ENCODE measurements around the gene BTBD9. TPM values are rescaled to one million over a fixed set of nuclear protein-coding genes. Genes with fewer than 3 reads are reported as not detected.

Gene BTBD9
- total RNA-seq, 1 experiment from 2014 or later, result 8.9 TPM

- no peak for TF ChIP-seq CTCF (conservative IDR thresholded peaks at IDR 0.05)
- no peak overlapping the region for H3K27ac Mint-ChIP-seq
- no peak overlapping the region for H4K8ac ChIP-seq (replicated peaks; ENCODE audit: insufficient read length, low read depth, low read length)
These were observed 10.6 kb upstream of the BTBD9 start for GRCh38 chr6:38650207-38650752.

More at GRCh38 chr6:38650207-38650752, 10.6 kb upstream of the BTBD9 start:
- Histone ChIP-seq H3K27ac (ENCODE audit: insufficient read length, low read depth, low read length) (no peak overlapping the region), H3K9me3 (ENCODE audit: control insufficient read depth, low read depth, low read length) (no peaks in the 10 kb centered on the region), H4K5ac (ENCODE audit: insufficient read length, low read depth, low read length) (no peak overlapping the region), H3K79me2 (ENCODE audit: insufficient read depth, low read length) (no peaks in the 10 kb centered on the region), H3K4me1 (ENCODE audit: insufficient read depth, low read length) (no peaks in the 10 kb centered on the region), H4K20me1 (ENCODE audit: control insufficient read depth, insufficient read depth, insufficient read length) (no peaks in the 10 kb centered on the region), H3K23ac (ENCODE audit: insufficient read length, low read depth, low read length) (no peak overlapping the region), H4K91ac (ENCODE audit: insufficient read length, low read depth, low read length) (no peak overlapping the region), H3K23me2 (ENCODE audit: insufficient read length, low read depth, low read length, poor library complexity, severe bottlenecking) (no peaks in the 10 kb centered on the region), H3K4me2 (ENCODE audit: insufficient read depth, insufficient read length, low read length) (no peak overlapping the region), H3K56ac (ENCODE audit: insufficient read length, low read depth, low read length) (no peak overlapping the region), H2BK15ac (ENCODE audit: low read depth, low read length) (no peak overlapping the region), H3K9ac (ENCODE audit: extremely low read depth, insufficient read length, low read length) (no peak overlapping the region), H3K18ac (ENCODE audit: insufficient read length, low read depth, low read length) (no peak overlapping the region), H2BK120ac (ENCODE audit: low read depth, low read length, poor library complexity, severe bottlenecking) (no peak overlapping the region), H2BK20ac (ENCODE audit: low read depth, low read length, poor library complexity, severe bottlenecking) (no peak overlapping the region), H2AK5ac (ENCODE audit: insufficient read length, low read length) (no peak overlapping the region), H3K4ac (ENCODE audit: low read depth, low read length) (no peak overlapping the region), H3K79me1 (ENCODE audit: insufficient read depth, low read depth, low read length, poor library complexity, severe bottlenecking) (no peaks in the 10 kb centered on the region), H2BK5ac (ENCODE audit: insufficient read length, low read length) (no peak overlapping the region), H3T11ph (ENCODE audit: low read length) (no peak overlapping the region), H2AFZ (ENCODE audit: low read length) (no peak overlapping the region), H3K27me3 (ENCODE audit: insufficient read depth, low read length) (no peaks in the 10 kb centered on the region), H2BK12ac (ENCODE audit: insufficient read length, low read depth, low read length) (no peak overlapping the region), H3K14ac (ENCODE audit: insufficient read depth, low read length) (no peak overlapping the region)
- Mint-ChIP-seq H3K4me3 (no peak overlapping the region), H3K36me3 (ENCODE audit: insufficient read depth in 1 of 3, low read depth in 3 of 3) (peaks cover 0 to 4% (median 2%) of the 10 kb centered on the region in 3 experiments; a peak in 2 of 7 replicates), H3K27me3 (ENCODE audit: low read depth) (no peaks in the 10 kb centered on the region), H3K9me3 (peaks cover 0 to 4% of the 10 kb centered on the region in 2 experiments; a peak in 1 of 5 replicates), H3K4me1 (peaks cover 0 to 6% of the 10 kb centered on the region in 2 experiments; a peak in 2 of 4 replicates)
- no peak for DNase-seq
- no CpG with 5 or more reads among the region's 5 CpGs for WGBS (ENCODE audit: extremely low coverage, insufficient read length, low lambda C conversion rate)

Data from H9 (cell line).